Smooth muscle cell (in vitro differentiated cells): ENCODE measurements around the gene GMDS. TPM values are rescaled to one million over a fixed set of nuclear protein-coding genes. Genes with fewer than 3 reads are reported as not detected.

Experiments
- DNase-seq: peaks from one replicate; lab custom pipeline; 2025; ENCODE audit not compliant: unreplicated experiment; lab: John Stamatoyannopoulos, UW
- H2AFZ ChIP-seq: fragments of 200-600 bp; sonication (generic); 2 replicates; pipeline ENCODE4 v1.6.0; 2016; ENCODE audit warnings: antibody characterized with exemption, low read depth, mild to moderate bottlenecking
- H3F3A ChIP-seq: fragments of 200-600 bp; sonication (generic); 2 replicates; pipeline ENCODE4 v1.6.0; 2017; ENCODE audit warnings: antibody characterized with exemption, low read depth
- H3K27ac ChIP-seq: fragments of 200-600 bp; sonication (generic); 2 replicates; pipeline ENCODE4 v1.5.1; 2016; ENCODE audit warnings: low read depth, mild to moderate bottlenecking
- H3K27me3 ChIP-seq: fragments of 200-600 bp; sonication (generic); 2 replicates; pipeline ENCODE4 v1.6.1; 2016; ENCODE audit warnings: low read depth, mild to moderate bottlenecking
- H3K36me3 ChIP-seq: fragments of 200-600 bp; sonication (generic); 2 replicates; pipeline ENCODE4 v1.5.1; 2016; ENCODE audit warnings: low read depth
- H3K4me1 ChIP-seq: fragments of 200-600 bp; sonication (generic); 2 replicates; pipeline ENCODE4 v1.5.1; 2016; ENCODE audit warnings: low read depth
- H3K4me2 ChIP-seq: fragments of 200-600 bp; sonication (generic); 2 replicates; pipeline ENCODE4 v1.6.0; 2016; ENCODE audit warnings: mild to moderate bottlenecking
- H3K4me3 ChIP-seq: fragments of 200-600 bp; sonication (generic); 2 replicates; pipeline ENCODE4 v1.5.1; 2016; ENCODE audit warnings: mild to moderate bottlenecking
- H3K79me2 ChIP-seq: fragments of 200-600 bp; sonication (generic); 2 replicates; pipeline ENCODE4 v1.6.0; 2016; ENCODE audit warnings: low read depth, mild to moderate bottlenecking
- H3K9ac ChIP-seq: fragments of 200-600 bp; sonication (generic); 2 replicates; pipeline ENCODE4 v1.6.0; 2016; ENCODE audit warnings: low read depth
- H3K9me3 ChIP-seq: fragments of 200-600 bp; sonication (generic); replicated peaks from 2 replicates; pipeline ENCODE4 v1.5.1; 2016; ENCODE audit warnings: low read depth
- H4K20me1 ChIP-seq: fragments of 200-600 bp; sonication (generic); 2 replicates; pipeline ENCODE4 v1.6.0; 2016; ENCODE audit warnings: low read depth
- WGBS: methylation state at CpG from one replicate; pipeline ENCODE4 v1.1.7; 2016; ENCODE audit warnings: low lambda C conversion rate; 5-methylcytosine and 5-hydroxymethylcytosine counted together
- polyA plus RNA-seq: library from polyadenylated mRNA; unstranded; fragments of >200 nt; fragmentation: Nextera tagmentation; extraction: Ambion mirVana; gene quantifications from 2 replicates; pipeline ENCODE4 v1.2.1, GENCODE V29; 2016
- total RNA-seq: library from RNA; depleted of rRNA; stranded (reverse); fragments of >200 nt; gene quantifications from 2 replicates; pipeline ENCODE4 v1.2.3, GENCODE V29; 2014
- TF ChIP-seq, protein P1 (sequence below): fragments of 200-600 bp; sonication (generic); IDR thresholded peaks from 2 replicates; pipeline ENCODE4 v1.5.1; 2017; ENCODE audit warnings: borderline replicate concordance, mild to moderate bottlenecking, antibody characterized with exemption; ENCODE audit not compliant: insufficient read depth, poor library complexity, severe bottlenecking

Gene GMDS
- total and polyA plus RNA-seq, 2 experiments from 2014 or later = 3.7 to 8.5 TPM

- Histone ChIP-seq H2AFZ (no peak overlapping the region), H3K36me3 (no peaks in the 10 kb centered on the region), H4K20me1 (no peaks in the 10 kb centered on the region), H3K4me2 (no peak overlapping the region), H3F3A (no peaks in the 10 kb centered on the region), H3K27me3 (no peaks in the 10 kb centered on the region), H3K4me3 (no peak overlapping the region), H3K9ac (no peak overlapping the region), H3K9me3 (no peaks in the 10 kb centered on the region), H3K79me2 (no peaks in the 10 kb centered on the region), H3K4me1 (peaks cover 4% of the 10 kb centered on the region), H3K27ac (no peak overlapping the region)
- TF ChIP-seq, protein P1, sequence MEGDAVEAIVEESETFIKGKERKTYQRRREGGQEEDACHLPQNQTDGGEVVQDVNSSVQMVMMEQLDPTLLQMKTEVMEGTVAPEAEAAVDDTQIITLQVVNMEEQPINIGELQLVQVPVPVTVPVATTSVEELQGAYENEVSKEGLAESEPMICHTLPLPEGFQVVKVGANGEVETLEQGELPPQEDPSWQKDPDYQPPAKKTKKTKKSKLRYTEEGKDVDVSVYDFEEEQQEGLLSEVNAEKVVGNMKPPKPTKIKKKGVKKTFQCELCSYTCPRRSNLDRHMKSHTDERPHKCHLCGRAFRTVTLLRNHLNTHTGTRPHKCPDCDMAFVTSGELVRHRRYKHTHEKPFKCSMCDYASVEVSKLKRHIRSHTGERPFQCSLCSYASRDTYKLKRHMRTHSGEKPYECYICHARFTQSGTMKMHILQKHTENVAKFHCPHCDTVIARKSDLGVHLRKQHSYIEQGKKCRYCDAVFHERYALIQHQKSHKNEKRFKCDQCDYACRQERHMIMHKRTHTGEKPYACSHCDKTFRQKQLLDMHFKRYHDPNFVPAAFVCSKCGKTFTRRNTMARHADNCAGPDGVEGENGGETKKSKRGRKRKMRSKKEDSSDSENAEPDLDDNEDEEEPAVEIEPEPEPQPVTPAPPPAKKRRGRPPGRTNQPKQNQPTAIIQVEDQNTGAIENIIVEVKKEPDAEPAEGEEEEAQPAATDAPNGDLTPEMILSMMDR = no peak
- 91% methylated on average over 14 of the region's 14 CpGs for WGBS
- DNase-seq = no peak
Measured at GRCh38 chr6:1923449-1923848, 322.0 kb downstream of the GMDS start.

DNA sequence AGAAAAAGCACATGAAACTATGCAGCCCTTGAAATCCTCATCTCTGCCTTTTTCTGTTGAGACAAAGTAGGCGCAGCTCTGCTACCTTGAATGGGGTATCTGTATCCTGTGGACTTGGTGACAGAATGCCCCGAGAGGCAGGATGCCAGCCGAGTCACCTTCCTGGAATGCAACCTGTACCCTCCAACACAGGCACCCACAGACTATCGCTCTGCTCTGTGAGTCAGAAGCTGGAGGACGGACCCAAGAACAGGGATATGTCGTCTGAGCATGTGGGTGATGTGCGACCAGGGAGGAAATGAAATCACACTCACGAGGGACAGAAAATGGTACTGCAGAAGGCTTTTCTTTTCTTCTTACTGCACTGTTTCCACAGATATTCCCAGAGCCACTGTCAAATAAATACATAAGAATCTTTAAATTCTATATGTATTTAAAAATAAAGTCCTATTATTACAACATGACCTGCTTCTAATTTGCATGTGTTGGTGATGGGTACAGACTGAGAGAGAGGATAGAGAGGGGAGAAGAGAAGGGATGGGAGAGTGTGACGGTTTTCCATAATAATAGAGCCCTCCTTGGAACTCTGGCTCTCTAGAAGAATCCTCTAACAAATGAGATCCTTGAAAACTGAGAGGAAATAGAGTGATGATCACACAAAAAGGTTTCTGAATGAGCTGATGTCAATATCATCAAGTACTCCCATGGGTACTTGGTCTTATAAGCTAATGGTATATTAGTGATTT lies 327.6 kb downstream of the GMDS start:
- H3K4me2 ChIP-seq = peak overlapping the region; percentile 76

GRCh38 chr6:1916334-1917070 lies 328.9 kb downstream of the GMDS start:
- 60% methylated on average over 8 of the region's 8 CpGs for WGBS
- H3K4me2 ChIP-seq = peak overlapping the region; percentile 46

More for the DNA sequence above, 327.6 kb downstream of the GMDS start:
- DNase-seq = no peak
- 30% methylated on average over 9 of the region's 9 CpGs for WGBS
- Histone ChIP-seq H3K36me3 (no peaks in the 10 kb centered on the region), H3F3A (peaks cover 7% of the 10 kb centered on the region), H3K4me3 (no peak overlapping the region), H4K20me1 (no peaks in the 10 kb centered on the region), H3K9me3 (no peaks in the 10 kb centered on the region), H3K9ac (peak overlapping the region; percentile 81), H3K27ac (peak overlapping the region; percentile 94), H2AFZ (no peak overlapping the region), H3K79me2 (no peaks in the 10 kb centered on the region), H3K4me1 (peaks cover 12% of the 10 kb centered on the region), H3K27me3 (no peaks in the 10 kb centered on the region)
- TF ChIP-seq, protein P1 = no peak

More at GRCh38 chr6:1916334-1917070, 328.9 kb downstream of the GMDS start:
- peak overlapping the region; percentile 94 for H3K27ac ChIP-seq
- H3K36me3 ChIP-seq = no peaks in the 10 kb centered on the region
- no peaks in the 10 kb centered on the region for H3K27me3 ChIP-seq
- TF ChIP-seq, protein P1 = no peak
- no peaks in the 10 kb centered on the region for H3K9me3 ChIP-seq
- peaks cover 12% of the 10 kb centered on the region for H3K4me1 ChIP-seq
- no peaks in the 10 kb centered on the region for H3K79me2 ChIP-seq
- DNase-seq = no peak
- H4K20me1 ChIP-seq = no peaks in the 10 kb centered on the region
- H3K4me3 ChIP-seq = no peak overlapping the region
- H3F3A ChIP-seq = peaks cover 7% of the 10 kb centered on the region
- peak overlapping the region; percentile 81 for H3K9ac ChIP-seq
- no peak overlapping the region for H2AFZ ChIP-seq
